HEK293 (cell line): ENCODE data around the gene AXDND1.

Source experiments
- GLI4 ChIP-seq: fragments of 450-650 bp; formaldehyde crosslinking; IDR thresholded peaks from 2 replicates; pipeline ENCODE4 v1.5.1; 2016; ENCODE audit warnings: missing biosample characterization, missing genetic modification characterization
- KLF17 ChIP-seq: fragments of 450-650 bp; formaldehyde crosslinking; IDR thresholded peaks from 2 replicates; pipeline ENCODE4 v1.5.1; 2016; ENCODE audit warnings: missing biosample characterization, missing genetic modification characterization
- REST ChIP-seq: fragments of 450-650 bp; formaldehyde crosslinking; IDR thresholded peaks from 2 replicates; pipeline ENCODE4 v1.5.1; 2016; ENCODE audit warnings: missing biosample characterization, missing genetic modification characterization
- YY2 ChIP-seq: fragments of 450-650 bp; formaldehyde crosslinking; IDR thresholded peaks from 2 replicates; pipeline ENCODE4 v1.5.1; 2016; ENCODE audit warnings: missing biosample characterization, missing genetic modification characterization
- ZBTB7A ChIP-seq: fragments of 450-650 bp; formaldehyde crosslinking; IDR thresholded peaks from 2 replicates; pipeline ENCODE4 v1.5.1; 2016; ENCODE audit warnings: low read depth, missing biosample characterization, missing genetic modification characterization
- ZNF114 ChIP-seq: fragments of 450-650 bp; formaldehyde crosslinking; IDR thresholded peaks from 2 replicates; pipeline ENCODE4 v1.5.0; 2017; ENCODE audit warnings: missing biosample characterization, missing genetic modification characterization
- ZNF184 ChIP-seq: fragments of 450-650 bp; IDR thresholded peaks from 2 replicates; pipeline ENCODE4 v1.5.1; 2018; ENCODE audit warnings: missing biosample characterization, mild to moderate bottlenecking, missing genetic modification characterization
- ZNF248 ChIP-seq: fragments of 450-650 bp; formaldehyde crosslinking; IDR thresholded peaks from 2 replicates; pipeline ENCODE4 v1.5.1; 2017; ENCODE audit warnings: missing biosample characterization, missing genetic modification characterization
- ZNF311 ChIP-seq: fragments of 450-650 bp; formaldehyde crosslinking; IDR thresholded peaks from 2 replicates; pipeline ENCODE4 v1.5.1; 2017; ENCODE audit warnings: missing biosample characterization, missing genetic modification characterization, borderline replicate concordance
- ZNF354C ChIP-seq: fragments of 450-650 bp; formaldehyde crosslinking; IDR thresholded peaks from 2 replicates; pipeline ENCODE4 v1.5.1; 2016; ENCODE audit warnings: missing biosample characterization, missing genetic modification characterization, low read depth, borderline replicate concordance
- ZNF660 ChIP-seq: fragments of 450-650 bp; IDR thresholded peaks from 2 replicates; pipeline ENCODE4 v1.5.1; 2018; ENCODE audit warnings: missing biosample characterization, mild to moderate bottlenecking, missing genetic modification characterization
- ZSCAN5A ChIP-seq: fragments of 450-650 bp; formaldehyde crosslinking; IDR thresholded peaks from 2 replicates; pipeline ENCODE4 v1.5.1; 2016; ENCODE audit warnings: missing biosample characterization, missing genetic modification characterization
- TF ChIP-seq, protein P1 (sequence below): fragments of 450-650 bp; formaldehyde crosslinking; IDR thresholded peaks from 2 replicates; pipeline ENCODE4 v1.5.1; 2016; ENCODE audit warnings: missing biosample characterization, missing genetic modification characterization
- TF ChIP-seq, protein P2 (sequence below): fragments of 450-650 bp; formaldehyde crosslinking; IDR thresholded peaks from 2 replicates; pipeline ENCODE4 v1.5.1; 2016; ENCODE audit warnings: missing biosample characterization, missing genetic modification characterization, low read depth

GRCh38 chr1:179506199-179506598, 140.4 kb downstream of the AXDND1 start:
- TF ChIP-seq REST, result no peak
- TF ChIP-seq, protein P1, sequence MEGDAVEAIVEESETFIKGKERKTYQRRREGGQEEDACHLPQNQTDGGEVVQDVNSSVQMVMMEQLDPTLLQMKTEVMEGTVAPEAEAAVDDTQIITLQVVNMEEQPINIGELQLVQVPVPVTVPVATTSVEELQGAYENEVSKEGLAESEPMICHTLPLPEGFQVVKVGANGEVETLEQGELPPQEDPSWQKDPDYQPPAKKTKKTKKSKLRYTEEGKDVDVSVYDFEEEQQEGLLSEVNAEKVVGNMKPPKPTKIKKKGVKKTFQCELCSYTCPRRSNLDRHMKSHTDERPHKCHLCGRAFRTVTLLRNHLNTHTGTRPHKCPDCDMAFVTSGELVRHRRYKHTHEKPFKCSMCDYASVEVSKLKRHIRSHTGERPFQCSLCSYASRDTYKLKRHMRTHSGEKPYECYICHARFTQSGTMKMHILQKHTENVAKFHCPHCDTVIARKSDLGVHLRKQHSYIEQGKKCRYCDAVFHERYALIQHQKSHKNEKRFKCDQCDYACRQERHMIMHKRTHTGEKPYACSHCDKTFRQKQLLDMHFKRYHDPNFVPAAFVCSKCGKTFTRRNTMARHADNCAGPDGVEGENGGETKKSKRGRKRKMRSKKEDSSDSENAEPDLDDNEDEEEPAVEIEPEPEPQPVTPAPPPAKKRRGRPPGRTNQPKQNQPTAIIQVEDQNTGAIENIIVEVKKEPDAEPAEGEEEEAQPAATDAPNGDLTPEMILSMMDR (tag by site-specific recombination), result no peak
- TF ChIP-seq ZNF660 (tag by site-specific recombination), result no peak
- TF ChIP-seq ZNF354C, result no peak
- no peak for TF ChIP-seq KLF17 (tag by site-specific recombination)
- no peak for TF ChIP-seq ZNF184 (tag by site-specific recombination)
- TF ChIP-seq ZNF114 (tag by site-specific recombination), result no peak
- TF ChIP-seq ZBTB7A (tag by site-specific recombination), result no peak
- no peak for TF ChIP-seq GLI4
- TF ChIP-seq ZSCAN5A (tag by site-specific recombination), result no peak
- TF ChIP-seq YY2, result no peak
- TF ChIP-seq, protein P2, sequence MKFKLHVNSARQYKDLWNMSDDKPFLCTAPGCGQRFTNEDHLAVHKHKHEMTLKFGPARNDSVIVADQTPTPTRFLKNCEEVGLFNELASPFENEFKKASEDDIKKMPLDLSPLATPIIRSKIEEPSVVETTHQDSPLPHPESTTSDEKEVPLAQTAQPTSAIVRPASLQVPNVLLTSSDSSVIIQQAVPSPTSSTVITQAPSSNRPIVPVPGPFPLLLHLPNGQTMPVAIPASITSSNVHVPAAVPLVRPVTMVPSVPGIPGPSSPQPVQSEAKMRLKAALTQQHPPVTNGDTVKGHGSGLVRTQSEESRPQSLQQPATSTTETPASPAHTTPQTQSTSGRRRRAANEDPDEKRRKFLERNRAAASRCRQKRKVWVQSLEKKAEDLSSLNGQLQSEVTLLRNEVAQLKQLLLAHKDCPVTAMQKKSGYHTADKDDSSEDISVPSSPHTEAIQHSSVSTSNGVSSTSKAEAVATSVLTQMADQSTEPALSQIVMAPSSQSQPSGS (tag by site-specific recombination), result no peak
- TF ChIP-seq ZNF248 (tag by site-specific recombination), result no peak
- TF ChIP-seq ZNF311, result no peak
